GM21528 (cell line): ENCODE data around the gene SIRT3.
"Not testable (repeated sequence)": the region's sequence is repeated elsewhere in the genome, so short reads cannot be mapped to it uniquely, and the experiment has no call there.

Source experiments
- ATAC-seq: cut with Tn5 transposase; IDR thresholded peaks from one replicate; pipeline ENCODE4 v1.9.1; 2021; ENCODE audit warnings: mild to moderate bottlenecking, moderate library complexity; ENCODE audit not compliant: unreplicated experiment, low FRiP score

SIRT3 gene

GRCh38 chr11:206002-206384 is 30.1 kb downstream of the SIRT3 start:
- ATAC-seq: no peak

- no peak for ATAC-seq
These were observed 30.7 kb downstream of the SIRT3 start for GRCh38 chr11:205221-206001.

- no peak for ATAC-seq
These were observed 31.5 kb downstream of the SIRT3 start for GRCh38 chr11:204587-205109.

DNA sequence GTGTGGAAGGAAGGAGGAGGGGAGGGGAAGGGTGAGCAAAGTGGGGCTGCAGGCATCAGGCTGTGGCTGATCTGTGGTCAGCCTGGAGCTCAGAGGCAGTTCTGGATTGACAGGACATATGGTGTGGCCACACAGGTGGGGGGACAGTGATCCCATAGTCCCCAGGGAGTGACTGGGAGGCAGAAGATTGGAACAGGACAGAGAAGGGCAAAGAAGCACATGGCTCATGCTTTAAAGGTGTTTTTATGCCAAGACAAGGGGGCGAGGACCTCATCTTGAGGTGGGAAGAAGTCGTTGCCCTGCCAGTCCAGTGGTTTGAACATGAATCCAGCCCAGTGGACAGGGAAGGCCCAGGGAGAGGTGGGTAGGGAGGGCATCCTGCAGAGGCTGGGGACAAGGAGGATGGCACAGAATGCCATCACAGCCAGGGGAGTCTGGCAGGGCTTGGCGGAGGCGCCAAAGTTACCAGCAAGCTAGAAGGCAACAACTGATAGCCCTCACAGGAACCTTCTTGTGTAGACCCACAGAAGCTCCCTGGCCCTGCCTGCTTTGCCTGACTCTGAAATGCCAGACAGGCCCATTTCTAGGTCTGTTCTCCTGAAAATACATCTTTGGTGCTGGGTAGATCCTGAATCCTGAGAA is 32.1 kb downstream of the SIRT3 start:
- no peak for ATAC-seq

DNA sequence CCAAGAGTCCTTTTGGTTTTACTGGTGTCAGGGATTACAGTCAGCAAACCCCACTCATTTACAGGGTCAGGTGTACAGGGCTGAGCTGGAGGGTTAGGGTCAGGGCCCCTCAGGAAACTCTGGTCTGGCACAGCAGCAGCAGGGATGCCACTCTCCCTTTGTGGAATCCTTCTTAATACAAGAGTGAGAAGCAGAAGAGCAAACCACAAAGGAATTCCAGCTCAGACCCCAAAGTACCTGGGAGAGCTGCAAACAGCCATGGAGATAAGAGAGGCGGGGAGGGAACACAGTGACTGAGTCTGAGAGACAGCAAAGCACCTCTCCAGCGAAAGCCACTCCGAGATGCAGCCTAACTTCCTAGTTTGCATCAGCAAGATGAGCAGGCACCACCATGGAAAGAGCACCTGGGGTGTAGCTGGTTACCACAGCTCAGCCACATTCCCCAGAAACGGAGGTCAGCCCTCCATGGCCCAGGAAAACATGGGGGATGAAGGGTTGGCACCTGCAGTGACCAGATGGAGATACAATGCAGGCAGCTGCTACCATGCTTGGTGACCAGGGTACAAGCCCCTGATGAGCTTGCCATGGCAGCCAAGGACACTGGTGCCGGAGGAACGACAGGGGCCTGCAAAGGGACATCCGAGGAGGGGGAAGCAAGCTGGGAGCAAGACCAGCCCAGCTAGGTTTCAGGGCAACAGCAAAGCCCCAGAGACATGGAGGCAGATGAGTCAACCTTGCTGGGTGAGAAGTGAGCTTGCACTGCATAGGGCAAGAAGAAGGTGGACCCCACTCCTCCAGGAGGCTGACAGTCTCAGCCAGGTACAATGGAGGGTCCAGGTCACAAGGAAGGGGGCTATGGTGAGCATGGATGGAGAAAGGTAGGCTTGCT is 32.8 kb downstream of the SIRT3 start:
- ATAC-seq: no peak

DNA sequence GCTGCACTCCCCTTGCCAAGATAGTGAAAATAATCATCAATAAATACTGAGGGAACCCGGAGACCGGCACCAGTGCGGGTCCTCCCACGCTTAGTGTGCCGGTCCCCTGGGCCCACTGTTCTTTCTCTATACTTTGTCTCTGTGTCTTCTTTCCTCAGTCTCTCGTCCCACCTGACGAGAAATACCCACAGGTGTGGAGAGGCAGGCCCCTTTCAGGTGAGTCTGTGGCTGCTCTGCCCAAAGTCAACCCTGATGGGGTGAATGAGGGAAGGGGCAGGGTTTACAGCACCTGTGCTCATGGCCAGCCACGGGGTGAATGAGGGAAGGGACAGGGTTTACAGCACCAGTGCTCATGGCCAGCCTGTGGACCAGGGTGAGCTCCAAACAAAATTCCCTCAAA is 33.7 kb downstream of the SIRT3 start:
- no peak for ATAC-seq

DNA sequence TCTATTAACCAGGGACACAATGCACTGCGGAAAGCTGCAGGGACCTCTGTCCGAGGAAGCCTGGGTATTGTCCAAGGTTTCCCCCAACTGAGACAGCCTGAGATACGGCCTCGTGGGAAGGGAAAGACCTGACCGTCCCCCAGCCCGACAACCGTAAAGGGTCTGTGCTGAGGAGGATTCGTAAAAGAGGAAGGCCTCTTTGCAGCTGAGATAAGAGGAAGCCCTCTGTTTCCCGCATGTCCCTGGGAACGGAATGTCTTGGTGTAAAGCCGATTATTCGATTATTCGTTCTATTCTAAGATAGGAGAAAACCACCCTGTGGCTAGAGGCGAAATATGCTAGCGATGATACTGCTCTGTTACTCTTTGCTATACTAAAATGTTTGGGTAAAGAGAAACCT is 34.2 kb downstream of the SIRT3 start:
- ATAC-seq: no peak

- ATAC-seq: no peak
These were observed 35.7 kb downstream of the SIRT3 start for GRCh38 chr11:200224-201003.

GRCh38 chr11:199782-200181 is 36.4 kb downstream of the SIRT3 start:
- ATAC-seq: no peak

DNA sequence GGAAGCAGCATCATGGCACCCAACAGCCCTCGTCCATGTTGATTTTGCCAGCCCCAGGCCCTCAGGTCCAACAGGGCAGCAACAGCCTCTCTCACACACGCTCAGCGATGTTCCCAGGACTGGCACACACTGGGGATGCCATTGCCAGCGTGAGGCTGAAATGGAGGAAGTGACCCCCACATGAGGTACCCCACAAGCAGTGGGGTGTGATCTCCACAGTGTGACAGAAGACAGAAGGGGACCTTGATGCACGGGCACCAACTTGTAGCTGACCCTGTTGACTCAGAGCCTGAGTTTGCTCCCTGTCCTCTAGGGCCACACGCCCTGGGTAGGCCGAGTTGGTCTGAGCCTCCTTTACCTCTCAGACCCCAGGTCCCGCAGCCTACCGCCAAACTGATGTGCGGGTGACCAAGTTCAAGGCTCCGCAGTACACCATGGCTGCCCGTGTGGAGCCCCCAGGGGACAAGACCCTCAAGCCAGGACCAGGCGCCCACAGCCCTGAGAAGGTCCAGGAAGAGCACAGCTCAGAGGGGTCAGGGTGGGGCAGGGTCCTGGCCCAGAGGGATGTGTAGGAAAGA is 37.0 kb downstream of the SIRT3 start:
- no peak for ATAC-seq

DNA sequence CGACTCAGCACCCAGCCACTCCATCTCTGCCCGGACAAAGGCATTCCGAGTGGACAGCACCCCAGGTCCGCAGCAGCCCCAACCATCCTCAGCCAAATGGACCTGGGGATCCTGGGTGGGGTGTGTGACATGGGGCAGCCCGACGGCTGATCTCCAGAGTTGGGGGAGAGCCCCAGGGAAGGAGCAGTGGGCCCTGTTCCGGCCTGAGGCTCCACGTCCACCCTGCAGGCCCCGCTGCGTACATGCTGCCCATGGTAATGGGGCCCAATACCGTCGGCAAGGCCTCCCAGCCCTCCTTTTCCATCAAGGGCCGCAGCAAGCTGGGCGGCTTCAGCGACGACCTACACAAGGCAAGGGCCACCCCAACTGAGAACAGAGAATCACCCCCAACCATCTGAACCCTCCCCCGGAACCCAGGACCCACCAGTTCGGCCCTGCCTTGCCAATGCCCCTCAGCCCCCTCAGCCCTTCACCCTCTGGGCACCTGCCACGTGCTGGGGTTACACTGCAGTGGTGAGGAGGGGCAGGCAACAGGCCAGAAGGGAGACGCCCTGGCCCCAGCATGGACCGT is 37.8 kb downstream of the SIRT3 start:
- no peak for ATAC-seq

DNA sequence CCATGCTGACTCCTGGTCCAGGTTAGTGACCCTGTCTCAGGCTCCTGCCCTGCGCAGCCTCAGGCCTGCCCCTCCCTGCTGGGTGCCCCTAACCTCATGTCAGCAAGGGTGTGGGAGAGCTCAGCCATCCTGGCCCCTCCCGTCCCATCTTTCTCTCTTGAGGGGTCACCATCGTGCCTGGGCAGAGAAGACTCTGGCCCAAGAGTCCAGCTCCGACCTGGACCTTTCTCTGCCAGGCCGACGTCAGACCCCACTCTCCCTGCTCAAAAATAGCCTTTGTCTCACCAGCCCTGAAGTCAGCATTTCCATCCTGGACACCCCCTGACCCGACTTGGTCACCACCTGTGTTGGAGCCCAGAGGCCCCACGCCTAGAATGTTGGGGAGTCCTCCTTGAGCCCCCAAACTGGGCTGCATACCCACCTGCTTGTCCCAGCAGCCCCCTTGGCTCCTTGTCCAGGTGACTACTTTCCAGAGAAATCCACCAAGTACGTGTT is 38.4 kb downstream of the SIRT3 start:
- no peak for ATAC-seq

DNA sequence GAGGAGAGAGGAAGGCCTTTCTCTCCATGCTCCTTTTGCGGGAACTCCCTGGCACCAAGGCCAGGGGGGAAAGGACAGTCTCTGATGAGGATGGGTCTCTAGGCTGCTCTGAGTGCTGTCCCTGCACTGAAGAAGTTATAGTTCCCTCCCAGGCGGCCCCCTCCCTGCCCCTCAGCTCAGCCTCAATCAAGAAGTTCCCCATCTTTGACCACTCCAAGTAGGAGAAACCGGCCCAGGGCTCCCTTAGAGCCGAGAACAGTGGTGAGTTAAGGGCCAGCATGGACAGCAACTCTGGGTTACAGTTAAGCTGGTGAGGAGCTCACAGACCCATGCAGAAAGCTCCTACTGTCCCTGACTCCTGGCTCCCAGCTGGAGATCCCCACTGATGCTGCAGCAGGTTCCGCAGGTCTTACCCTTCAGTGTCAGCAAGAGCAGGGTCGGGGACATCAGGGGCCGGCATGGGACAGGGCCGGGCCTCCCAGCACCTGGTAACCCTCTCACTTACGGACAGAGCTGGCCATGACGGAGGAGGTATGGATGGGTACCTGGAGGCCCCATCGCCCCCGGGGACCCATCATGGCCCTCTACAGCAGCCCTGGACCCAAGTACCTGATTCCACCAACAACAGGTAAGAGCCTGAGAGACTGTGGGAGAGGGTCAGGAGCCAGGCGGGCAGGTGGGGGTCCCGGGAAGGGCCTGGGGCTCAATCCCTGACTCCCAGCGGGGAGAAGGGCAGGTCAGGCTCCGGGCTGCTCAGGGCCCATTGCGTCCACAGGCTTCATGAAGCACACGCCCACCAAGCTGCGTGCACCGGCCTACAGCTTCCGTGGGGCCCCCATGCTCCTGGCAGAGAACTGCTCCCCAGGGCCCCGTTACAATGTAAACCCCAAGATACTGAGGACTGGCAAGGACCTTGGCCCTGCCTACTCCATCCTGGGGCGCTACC is 39.1 kb downstream of the SIRT3 start:
- ATAC-seq: no peak

GRCh38 chr11:193481-193880 is 42.7 kb downstream of the SIRT3 start:
- ATAC-seq: not testable (repeated sequence)

GRCh38 chr11:192674-193128 is 43.4 kb downstream of the SIRT3 start, which contains the start of gene SCGB1C1:
Gene SCGB1C1, plus strand, starts transcription at chr11:193078. Its CDS starts 22 bp downstream, at chr11:193100.
- ATAC-seq: not testable (repeated sequence)

DNA sequence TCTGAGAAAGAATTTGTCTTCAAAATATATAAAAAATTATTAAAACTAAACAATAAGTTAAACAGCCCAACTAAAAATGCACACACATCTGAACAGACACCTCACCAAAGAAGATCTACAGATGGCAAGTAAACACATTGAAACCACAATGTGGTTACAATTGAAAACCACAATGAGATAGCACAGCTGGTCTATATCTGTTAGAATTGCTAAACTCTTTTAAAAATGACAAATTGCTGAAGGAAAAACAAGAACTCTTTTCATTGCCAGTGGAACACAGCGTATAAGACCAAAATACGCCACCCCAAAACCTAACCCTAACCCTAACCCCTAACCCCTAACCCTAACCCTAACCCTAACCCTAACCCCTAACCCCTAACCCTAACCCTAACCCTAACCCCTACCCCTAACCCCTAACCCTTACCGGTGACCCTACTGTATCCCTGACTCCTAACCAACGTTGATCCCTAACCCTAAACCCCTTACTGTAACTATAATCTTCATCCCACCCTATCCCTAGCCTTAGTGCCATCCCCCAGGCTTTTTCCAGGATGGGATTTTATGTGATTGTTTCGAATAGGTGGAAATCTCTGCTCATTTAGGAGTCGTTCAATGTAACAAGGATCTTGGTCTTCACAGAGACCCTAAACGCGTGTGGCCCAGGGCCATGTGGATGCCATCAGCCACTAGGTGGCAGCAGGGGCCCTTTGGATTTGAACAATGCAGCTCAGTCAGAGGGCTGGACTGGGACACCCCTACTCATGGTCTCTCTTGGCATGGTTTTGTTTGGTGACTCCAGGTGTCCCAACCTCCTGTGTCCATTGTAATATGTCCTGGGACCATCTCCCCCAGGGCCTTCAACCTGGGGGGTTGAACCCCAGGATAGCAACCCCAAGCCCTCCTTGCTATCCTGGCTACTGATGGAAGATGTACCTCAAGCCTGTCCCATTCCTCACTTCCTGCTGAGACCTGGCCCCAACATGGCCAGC is 44.4 kb downstream of the SIRT3 start:
- not testable (repeated sequence) for ATAC-seq

GRCh38 chr11:190546-190945 is 45.6 kb downstream of the SIRT3 start:
- ATAC-seq: not testable (repeated sequence)
